ENCODE data around the gene AXIN1. TPM values are rescaled to one million over a fixed set of nuclear protein-coding genes. Genes with fewer than 3 reads are reported as not detected.
"Not testable (repeated sequence)": the region's sequence is repeated elsewhere in the genome, so short reads cannot be mapped to it uniquely, and the experiment has no call there.

AXIN1 gene
- polyA plus RNA-seq, 2 of the 4 experiments (the other 2 are of a cell fraction), result 8.7 to 19.3 TPM

DNA sequence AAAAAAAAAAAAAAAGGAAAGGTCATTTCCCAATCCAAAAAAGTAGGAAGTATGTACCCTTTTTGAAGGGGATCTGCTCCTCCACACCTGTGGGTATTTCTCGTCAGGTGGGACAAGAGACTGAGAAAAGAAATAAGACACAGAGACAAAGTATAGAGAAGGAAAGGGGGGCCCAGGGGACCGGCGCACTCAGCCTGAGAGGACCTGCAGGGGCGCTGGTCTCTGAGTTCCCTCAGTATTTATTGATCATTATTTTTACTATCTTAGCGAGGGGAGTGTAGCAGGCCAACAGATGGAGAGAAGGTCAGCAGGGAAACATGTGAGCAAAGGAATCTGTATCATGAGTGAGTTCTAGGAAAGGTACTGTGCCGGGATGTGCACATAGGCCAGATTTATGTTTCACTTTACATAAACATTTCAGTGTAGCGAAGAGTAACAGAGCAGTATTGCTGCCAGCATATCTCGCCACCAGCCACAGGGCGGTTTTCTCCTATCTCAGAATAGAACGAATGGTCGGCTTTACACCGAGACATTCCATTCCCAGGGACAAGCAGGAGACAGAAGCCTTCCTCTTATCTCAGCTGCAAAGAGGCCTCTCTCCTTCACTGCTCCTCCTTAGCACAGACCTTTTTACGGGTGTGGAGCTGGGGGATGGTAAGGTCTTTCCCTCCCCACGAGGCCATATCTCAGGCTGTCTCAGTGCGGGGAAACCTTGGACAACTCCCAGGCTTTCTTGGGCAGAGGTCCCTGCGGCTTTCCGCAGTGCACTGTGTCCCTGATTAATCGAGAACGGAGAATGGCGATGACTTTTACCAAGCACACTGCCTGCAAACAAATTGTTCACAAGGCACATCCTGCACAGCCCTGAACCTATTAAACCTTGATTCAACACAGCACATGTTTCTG lies 35.5 kb upstream of the AXIN1 start:
- H3K4me3 ChIP-seq; H3K27ac ChIP-seq; CTCF ChIA-PET; FAIRE-seq; H3K4me2 ChIP-seq; H3K4me1 ChIP-seq; ATAC-seq; DNase-seq (ENCODE audit: low read depth in 1 of 2, low spot score in 1 of 2); H3K9me3 ChIP-seq: not testable (repeated sequence)
- POLR2A ChIA-PET, result interaction anchor here (0.7 to 1.5 kb wide), 2 partner anchors 12 to 312 kb away, joined by 4 to 5 read pairs; no protein-coding TSS in a partner anchor
- 83% methylated on average over 20 of the region's 20 CpGs for WGBS (ENCODE audit: missing lambda C conversion rate)

DNA sequence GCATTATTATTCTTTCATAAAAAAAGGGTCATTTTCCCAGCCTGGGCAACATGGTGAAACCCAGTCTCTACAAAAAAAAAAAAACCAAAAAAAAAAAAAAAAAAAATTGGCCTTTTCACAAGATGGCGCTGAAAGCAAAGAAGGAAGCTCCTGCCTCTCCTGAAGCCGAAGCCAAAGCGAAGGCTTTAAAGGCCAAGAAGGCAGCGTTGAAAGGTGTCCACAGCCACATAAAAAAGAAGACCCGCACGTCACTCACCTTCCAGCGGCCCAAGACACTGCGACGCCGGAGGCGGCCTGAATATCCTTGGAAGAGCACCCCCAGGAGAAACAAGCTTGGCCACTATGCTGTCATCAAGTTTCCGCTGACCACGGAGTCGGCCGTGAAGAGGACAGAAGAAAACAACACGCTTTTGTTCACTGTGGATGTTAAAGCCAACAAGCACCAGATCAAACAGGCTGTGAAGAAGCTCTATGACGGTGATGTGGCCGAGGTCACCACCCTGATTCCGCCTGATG lies 34.2 kb upstream of the AXIN1 start:
- POLR2A ChIA-PET, result interaction anchor here (0.6 to 1.5 kb wide), 3 partner anchors 14 to 342 kb away, joined by 5 read pairs; no protein-coding TSS in a partner anchor
- 80% methylated on average over 19 of the region's 19 CpGs for WGBS (ENCODE audit: missing lambda C conversion rate)
- H3K4me1 ChIP-seq, result peaks cover 6% of the 10 kb centered on the region; the same call in 1 of the 3 replicates
- H3K27ac ChIP-seq, result no peak overlapping the region
- CTCF ChIA-PET, result interaction anchor here (0.6 to 1.2 kb wide), 10 partner anchors 15 to 199 kb away, joined by 3 to 4 read pairs (median 3); partner anchors contain the start of gene DECR2
- no peaks in the 10 kb centered on the region for H3K9me3 ChIP-seq
- DNase-seq (ENCODE audit: low read depth in 1 of 2, low spot score in 1 of 2) (no peak), FAIRE-seq (no peak), ATAC-seq (no peak)
- no peak overlapping the region for H3K4me3 ChIP-seq
- TF ChIP-seq, protein P1, sequence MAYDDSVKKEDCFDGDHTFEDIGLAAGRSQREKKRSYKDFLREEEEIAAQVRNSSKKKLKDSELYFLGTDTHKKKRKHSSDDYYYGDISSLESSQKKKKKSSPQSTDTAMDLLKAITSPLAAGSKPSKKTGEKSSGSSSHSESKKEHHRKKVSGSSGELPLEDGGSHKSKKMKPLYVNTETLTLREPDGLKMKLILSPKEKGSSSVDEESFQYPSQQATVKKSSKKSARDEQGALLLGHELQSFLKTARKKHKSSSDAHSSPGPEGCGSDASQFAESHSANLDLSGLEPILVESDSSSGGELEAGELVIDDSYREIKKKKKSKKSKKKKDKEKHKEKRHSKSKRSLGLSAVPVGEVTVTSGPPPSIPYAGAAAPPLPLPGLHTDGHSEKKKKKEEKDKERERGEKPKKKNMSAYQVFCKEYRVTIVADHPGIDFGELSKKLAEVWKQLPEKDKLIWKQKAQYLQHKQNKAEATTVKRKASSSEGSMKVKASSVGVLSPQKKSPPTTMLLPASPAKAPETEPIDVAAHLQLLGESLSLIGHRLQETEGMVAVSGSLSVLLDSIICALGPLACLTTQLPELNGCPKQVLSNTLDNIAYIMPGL (CRISPR knock-in tag; IDR thresholded peaks at IDR 0.05; ENCODE audit: borderline replicate concordance), result no peak
- TF ChIP-seq TP53 (CRISPR knock-in tag; IDR thresholded peaks at IDR 0.05), result no peak
- TF ChIP-seq EHMT2 (IDR thresholded peaks at IDR 0.05; ENCODE audit: low read depth), result no peak
- peak; percentile 45 to 47; a peak in 4 of 5 replicates for TF ChIP-seq RAD21 (conservative IDR thresholded peaks at IDR 0.05 in 1 of 2, IDR thresholded peaks at IDR 0.05 in 1 of 2)
- no peak for TF ChIP-seq POLR2AphosphoS2 (conservative IDR thresholded peaks at IDR 0.05; ENCODE audit: low read length)
- TF ChIP-seq RARB (CRISPR knock-in tag; IDR thresholded peaks at IDR 0.05), result no peak
- TF ChIP-seq CTCF (IDR thresholded peaks at IDR 0.05), result peak; percentile 40
- no peak overlapping the region for H3K4me2 ChIP-seq

GRCh38 chr16:383326-384051 lies 31.0 kb upstream of the AXIN1 start:
- no peak for ATAC-seq
- peaks cover 10% of the 10 kb centered on the region; the same call in 2 of the 3 replicates for H3K4me1 ChIP-seq
- ChIA-PET CTCF (interaction anchor here (1.3 to 1.9 kb wide), 3 partner anchors 9 to 27 kb away, joined by 3 to 4 read pairs (median 4); no protein-coding TSS in a partner anchor), POLR2A (interaction anchor here (0.5 to 1.0 kb wide), 2 partner anchors 18 to 1228 kb away, joined by 3 to 5 read pairs; partner anchors contain the start of genes CRAMP1, DECR2 and IFT140)
- 85% methylated on average over 32 of the region's 33 CpGs for WGBS (ENCODE audit: missing lambda C conversion rate)
- no peak for TF ChIP-seq JUNB (IDR thresholded peaks at IDR 0.05)
- TF ChIP-seq USF2 (IDR thresholded peaks at IDR 0.05), result no peak
- TF ChIP-seq POLR2A (IDR thresholded peaks at IDR 0.05; ENCODE audit: low read length), result 0 out of 2 replicates have a peak, but pooled peaks have one; percentile 7
- H3K27ac ChIP-seq, result no peak overlapping the region
- DNase-seq (ENCODE audit: low read depth in 1 of 2, low spot score in 1 of 2), result no peak
- no peak overlapping the region for H3K4me2 ChIP-seq
- no peak overlapping the region for H3K4me3 ChIP-seq
- no peak for FAIRE-seq
- H3K9me3 ChIP-seq, result no peaks in the 10 kb centered on the region
